ENCODE measurements around the gene PALS1. TPM values are rescaled to one million over a fixed set of nuclear protein-coding genes. Genes with fewer than 3 reads are reported as not detected.

The PALS1 gene
- total RNA-seq, 1 experiment from 2014 or later, result 18.0 TPM

DNA sequence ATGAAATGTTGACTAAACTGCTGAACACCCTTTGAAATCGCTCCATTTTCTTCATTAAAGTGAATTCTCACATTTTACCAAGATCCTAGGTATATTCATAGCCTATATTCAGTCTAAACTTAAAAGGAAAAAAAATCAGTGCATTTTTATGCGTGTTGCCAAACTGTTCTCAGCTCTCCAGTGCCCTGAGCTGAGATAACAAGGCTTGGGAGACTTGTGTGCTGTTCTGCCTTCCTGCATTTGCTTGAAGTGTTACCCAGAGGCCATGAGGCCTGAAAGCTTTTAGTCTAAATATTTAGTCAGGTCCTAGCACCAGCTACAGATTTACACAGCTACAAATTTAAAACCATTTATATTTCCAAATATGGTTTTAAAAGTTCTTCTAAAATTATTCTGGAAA is 8.6 kb upstream of the PALS1 start:
- no peaks in the 10 kb centered on the region for H3K36me3 ChIP-seq (ENCODE audit: control insufficient read depth in 1 of 2, insufficient read depth in 2 of 2, low read length in 2 of 2)
- ChIA-PET RAD21 (ENCODE audit: low non-redundant PET in 1 of 2, low total read pairs in 2 of 2, uncharacterized antibody in 2 of 2, unreplicated experiment in 2 of 2) (interaction anchor here in 1 of 2 experiments (0.6 kb wide), 1 partner anchor 61 kb away, joined by 3 read pairs; no protein-coding TSS in a partner anchor), CTCF (interaction anchor here (1.1 to 1.2 kb wide), 2 partner anchors 53 to 127 kb away, joined by 3 to 6 read pairs; partner anchors contain the start of gene ATP6V1D), POLR2A (interaction anchor here (1.3 kb wide), 1 partner anchor 10 kb away, joined by 3 read pairs; no protein-coding TSS in a partner anchor)
- no peaks in the 10 kb centered on the region for H3K27me3 ChIP-seq (ENCODE audit: insufficient read depth, low read length)
- TF ChIP-seq ATF3 (IDR thresholded peaks at IDR 0.05) (no peak), ZBTB33 (IDR thresholded peaks at IDR 0.05; ENCODE audit: extremely low read depth, insufficient replicate concordance, low read length) (no peak), FOSL1 (IDR thresholded peaks at IDR 0.05; ENCODE audit: low read depth) (no peak)
- no peak overlapping the region for H2AFZ ChIP-seq (ENCODE audit: low read depth, low read length, poor library complexity, severe bottlenecking)
- H3K79me2 ChIP-seq (ENCODE audit: insufficient read depth, low read length), result no peaks in the 10 kb centered on the region
- H3K4me2 ChIP-seq (ENCODE audit: low read length), result no peak overlapping the region
- H3K4me1 ChIP-seq (ENCODE audit: control insufficient read depth in 1 of 2, insufficient read depth in 2 of 2, low read length in 2 of 2), result no peaks in the 10 kb centered on the region
- intact Hi-C loops (cut with micrococcal nuclease), result no loop called here
- H3K4me3 ChIP-seq (replicated peaks in 1 of 2; ENCODE audit: low read depth in 1 of 2, low read length in 2 of 2), result no peak overlapping the region
- no peaks in the 10 kb centered on the region for H3K9me3 ChIP-seq (ENCODE audit: control insufficient read depth in 1 of 2, insufficient read depth in 1 of 2, low read depth in 1 of 2, low read length in 2 of 2)
- DNase-seq (ENCODE audit: low read depth, low spot score) (no peak), ATAC-seq (no peak)
- no peak overlapping the region for H3K9ac ChIP-seq (ENCODE audit: low read length)
- H4K20me1 ChIP-seq (ENCODE audit: insufficient read depth), result no peaks in the 10 kb centered on the region
- H3K27ac ChIP-seq (ENCODE audit: low read depth, low read length), result no peak overlapping the region
- H3K9me2 ChIP-seq (ENCODE audit: insufficient read depth), result no peaks in the 10 kb centered on the region
- no TSS peak for BruUV-seq (replicated peaks)

DNA sequence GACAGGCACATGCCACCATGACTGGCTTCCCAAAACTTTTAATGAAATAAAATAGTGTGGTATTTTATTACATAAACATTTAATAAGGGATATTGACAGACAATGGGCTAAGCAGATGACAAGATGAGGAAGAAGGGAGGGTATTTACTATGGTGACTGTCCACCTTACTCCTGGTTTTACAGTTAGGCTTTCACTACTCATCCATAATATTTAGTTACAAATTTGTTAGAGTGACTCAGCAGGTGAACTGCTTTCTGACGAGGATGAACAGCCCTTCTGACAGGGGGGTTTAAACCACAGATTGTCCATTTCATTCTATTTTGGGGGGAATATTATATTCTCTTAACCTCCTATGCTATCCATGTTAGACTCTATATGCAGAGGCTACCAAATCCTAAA is 3.6 kb upstream of the PALS1 start:
- RAD21 ChIA-PET (ENCODE audit: low non-redundant PET in 1 of 2, low total read pairs in 2 of 2, uncharacterized antibody in 2 of 2, unreplicated experiment in 2 of 2), result no interaction called here
- no peak for ATAC-seq

More for the DNA sequence above, 3.6 kb upstream of the PALS1 start:
- TF ChIP-seq ZNF274 (IDR thresholded peaks at IDR 0.05; ENCODE audit: low read depth, low read length) (no peak), CEBPB (IDR thresholded peaks at IDR 0.05; ENCODE audit: low read depth) (no peak), ZBTB33 (IDR thresholded peaks at IDR 0.05; ENCODE audit: extremely low read depth, insufficient replicate concordance, low read length) (no peak), EZH2phosphoT487 (IDR thresholded peaks at IDR 0.05; ENCODE audit: borderline replicate concordance) (no peak), POLR2AphosphoS5 (IDR thresholded peaks at IDR 0.05; ENCODE audit: low read depth, low read length) (no peak), JUND (IDR thresholded peaks at IDR 0.05) (no peak), ELF1 (IDR thresholded peaks at IDR 0.05; ENCODE audit: borderline replicate concordance, low read depth) (no peak), EGR1 (IDR thresholded peaks at IDR 0.05; ENCODE audit: low read depth) (no peak), SIN3A (IDR thresholded peaks at IDR 0.05; ENCODE audit: low read depth) (no peak), POLR2A (IDR thresholded peaks at IDR 0.05; ENCODE audit: borderline replicate concordance, extremely low read depth, insufficient read depth, insufficient read length) (no peak), TCF7L2 (IDR thresholded peaks at IDR 0.05; ENCODE audit: borderline replicate concordance, extremely low read depth, insufficient read depth, insufficient read length) (no peak)
- no peak for DNase-seq (ENCODE audit: low read depth, low spot score)
- Histone ChIP-seq H3K36me3 (ENCODE audit: control insufficient read depth in 1 of 2, insufficient read depth in 2 of 2, low read length in 2 of 2) (no peaks in the 10 kb centered on the region), H3K9ac (ENCODE audit: low read length) (no peak overlapping the region), H3K9me2 (ENCODE audit: insufficient read depth) (no peaks in the 10 kb centered on the region), H4K20me1 (ENCODE audit: insufficient read depth) (no peaks in the 10 kb centered on the region), H3K4me1 (ENCODE audit: control insufficient read depth in 1 of 2, insufficient read depth in 2 of 2, low read length in 2 of 2) (peaks cover 8 to 15% of the 10 kb centered on the region in 2 experiments; a peak in 3 of 4 replicates), H3K79me2 (ENCODE audit: insufficient read depth, low read length) (peaks cover 9% of the 10 kb centered on the region), H3K27me3 (ENCODE audit: insufficient read depth, low read length) (no peaks in the 10 kb centered on the region), H3K4me3 (replicated peaks in 1 of 2; ENCODE audit: low read depth in 1 of 2, low read length in 2 of 2) (no peak overlapping the region), H2AFZ (ENCODE audit: low read depth, low read length, poor library complexity, severe bottlenecking) (no peak overlapping the region), H3K4me2 (ENCODE audit: low read length) (no peak overlapping the region), H3K27ac (ENCODE audit: low read depth, low read length) (no peak overlapping the region), H3K9me3 (ENCODE audit: control insufficient read depth in 1 of 2, insufficient read depth in 1 of 2, low read depth in 1 of 2, low read length in 2 of 2) (no peaks in the 10 kb centered on the region)
- CTCF ChIA-PET, result interaction anchor here (0.7 kb wide), 2 partner anchors 122 to 215 kb away, joined by 3 to 4 read pairs; partner anchors contain the start of gene ATP6V1D
- intact Hi-C loops (cut with micrococcal nuclease), result no loop called here
- no TSS peak for BruUV-seq (replicated peaks)
- POLR2A ChIA-PET, result no interaction called here

Measured in HCT116 (cell line).